Liver (tissue), 3 donors: Measurements from ENCODE around the gene TOP2A.

Experiments
- ATF3 ChIP-seq: IDR thresholded peaks from 2 replicates; pipeline ENCODE4 v1.6.1; 2016; ENCODE audit warnings: antibody characterized with exemption
- CTCF ChIP-seq: fragments of 150-350 bp; IDR thresholded peaks from 2 replicates; pipeline ENCODE4 v1.5.1; 2017; ENCODE audit warnings: improper control_type of control experiment, low read depth, low read length; ENCODE audit not compliant: missing input control
- JUND ChIP-seq, 2 donors: IDR thresholded peaks; 2 replicates each; pipeline ENCODE4 v1.6.1; 2016; ENCODE audit warnings: antibody characterized with exemption in 2 of 2
- MAX ChIP-seq: IDR thresholded peaks from 2 replicates; pipeline ENCODE4 v1.6.1; 2016; ENCODE audit warnings: antibody characterized with exemption
- RAD21 ChIP-seq, 2 donors: IDR thresholded peaks; 2 replicates each; pipeline ENCODE4 v1.6.1; 2016; ENCODE audit warnings: antibody characterized with exemption in 2 of 2, mild to moderate bottlenecking in 2 of 2
- REST ChIP-seq: IDR thresholded peaks from 2 replicates; pipeline ENCODE4 v1.6.1; 2016; ENCODE audit warnings: antibody characterized with exemption, mild to moderate bottlenecking
- RXRA ChIP-seq, 2 donors: IDR thresholded peaks; 2 replicates each; pipeline ENCODE4 v1.6.1; 2017 to 2018; ENCODE audit warnings: antibody characterized with exemption in 2 of 2, mild to moderate bottlenecking in 1 of 2
- SP1 ChIP-seq: IDR thresholded peaks from 2 replicates; pipeline ENCODE4 v1.6.1; 2018; ENCODE audit warnings: antibody characterized with exemption, mild to moderate bottlenecking
- TAF1 ChIP-seq: conservative IDR thresholded peaks from 2 replicates; pipeline ENCODE4 v1.6.1; 2016; ENCODE audit warnings: antibody characterized with exemption, mild to moderate bottlenecking
- YY1 ChIP-seq: IDR thresholded peaks from 2 replicates; pipeline ENCODE4 v1.6.1; 2016; ENCODE audit warnings: antibody characterized with exemption, mild to moderate bottlenecking
- ZBTB33 ChIP-seq: IDR thresholded peaks from 2 replicates; pipeline ENCODE4 v1.6.1; 2016; ENCODE audit warnings: antibody characterized with exemption
- donor health status: healthy.
- donor health status: healthy.

- TF ChIP-seq CTCF (no peak), REST (no peak), JUND (IDR thresholded peaks at IDR 0.05) (no peak), ZBTB33 (no peak), TAF1 (no peak), MAX (no peak), RXRA (IDR thresholded peaks at IDR 0.05) (no peak), SP1 (no peak), YY1 (no peak), ATF3 (no peak), RAD21 (IDR thresholded peaks at IDR 0.05) (no peak)
Measured at GRCh38 chr17:40377832-40378231, 39.9 kb downstream of the TOP2A start.
